Keratinocyte (primary cell): ENCODE results near the gene FCHO2. TPM values are rescaled to one million over a fixed set of nuclear protein-coding genes. Genes with fewer than 3 reads are reported as not detected.

Experiments used
- DNase-seq: peaks from one replicate; pipeline ENCODE4 v3.0.0-alpha.2; 2011; ENCODE audit warnings: low read depth, missing footprints, low spot score
- FAIRE-seq: peaks from 2 replicates; lab custom pipeline; 2011; peaks lifted over from hg19 to GRCh38; lab: Jason Lieb, UNC
- H2AFZ ChIP-seq: 2 replicates; pipeline ENCODE4 v1.6.0; 2012; ENCODE audit warnings: low read length, control low read depth, inconsistent platforms; ENCODE audit not compliant: control insufficient read depth
- H3K27ac ChIP-seq: 2 replicates; pipeline ENCODE4 v1.5.1; 2011; ENCODE audit warnings: low read length; ENCODE audit not compliant: control insufficient read depth, insufficient read depth
- H3K27me3 ChIP-seq: 3 replicates; pipeline ENCODE4 v1.6.0; 2011; ENCODE audit warnings: low read length; ENCODE audit not compliant: control insufficient read depth, insufficient read depth; ENCODE audit errors: extremely low read depth
- H3K36me3 ChIP-seq, 2 experiments: 2 replicates in 1 of 2; 3 replicates in 1 of 2; pipeline ENCODE4 v1.5.1; 2011; ENCODE audit warnings: low read length in 2 of 2, mild to moderate bottlenecking in 1 of 2; ENCODE audit not compliant: control insufficient read depth in 2 of 2, insufficient read depth in 2 of 2; ENCODE audit errors: extremely low read depth in 1 of 2
- H3K4me1 ChIP-seq: 3 replicates; pipeline ENCODE4 v1.5.1; 2011; ENCODE audit warnings: low read length; ENCODE audit not compliant: control insufficient read depth, insufficient read depth; ENCODE audit errors: extremely low read depth
- H3K4me2 ChIP-seq: 3 replicates; pipeline ENCODE4 v1.6.0; 2011; ENCODE audit warnings: low read depth, low read length; ENCODE audit not compliant: control insufficient read depth, insufficient read depth; ENCODE audit errors: extremely low read depth
- H3K4me3 ChIP-seq, 3 experiments: fragments of 200-600 bp in 1 of 3; sonication (generic) in 1 of 3; 2 replicates in 2 of 3; 3 replicates in 1 of 3; pipeline ENCODE4 v1.5.1; 2011 to 2016; ENCODE audit warnings: low read length in 3 of 3, mild to moderate bottlenecking in 3 of 3, control low read depth in 2 of 3, inconsistent platforms in 1 of 3, low read depth in 1 of 3, mixed read lengths in 1 of 3, mixed run types in 1 of 3, moderate library complexity in 1 of 3; ENCODE audit not compliant: control insufficient read depth in 2 of 3, insufficient read depth in 2 of 3; ENCODE audit errors: extremely low read depth in 1 of 3
- H3K79me2 ChIP-seq: 2 replicates; pipeline ENCODE4 v1.6.0; 2012; ENCODE audit warnings: low read length; ENCODE audit not compliant: control insufficient read depth, insufficient read depth
- H3K9ac ChIP-seq: 3 replicates; pipeline ENCODE4 v1.6.0; 2011; ENCODE audit warnings: low read length; ENCODE audit not compliant: control insufficient read depth, insufficient read depth; ENCODE audit errors: extremely low read depth
- H3K9me1 ChIP-seq: 3 replicates; pipeline ENCODE4 v1.6.0; 2011; ENCODE audit warnings: low read length; ENCODE audit not compliant: control insufficient read depth, insufficient read depth; ENCODE audit errors: extremely low read depth
- H3K9me3 ChIP-seq: 2 replicates; pipeline ENCODE4 v1.5.1; 2012; ENCODE audit warnings: low read depth, low read length; ENCODE audit not compliant: control insufficient read depth
- H4K20me1 ChIP-seq: 3 replicates; pipeline ENCODE4 v1.6.0; 2011; ENCODE audit warnings: low read length; ENCODE audit not compliant: control insufficient read depth, insufficient read depth; ENCODE audit errors: extremely low read depth
- EZH2 ChIP-seq: IDR thresholded peaks from one replicate; pipeline ENCODE4 v1.6.1; 2012; ENCODE audit warnings: inconsistent platforms, mild to moderate bottlenecking, low read length, moderate library complexity
- dilution Hi-C: fragments of 300-500 bp; cut with MboI; formaldehyde crosslinking; loops from one replicate; pipeline ENCODE4 v1.7.0; 2020; ENCODE audit warnings: low sequenced_read_pairs; ENCODE audit not compliant: extremely low pct_ligation_motif_present
- polyA plus RNA-seq, 5 experiments: library from polyadenylated mRNA; depleted of rRNA in 3 of 5; stranded (reverse) in 3 of 5; stranded (forward) in 1 of 5; unstranded in 1 of 5; fragments of >200 nt; gene quantifications; 1 replicate in 1 of 5; 2 replicates in 3 of 5; 3 replicates in 1 of 5; pipeline versions ENCODE4 v1.2.1 to v1.2.3, GENCODE V29; 2011 to 2012; ENCODE audit warnings: missing spikeins in 2 of 5, low read depth in 1 of 5, low replicate concordance in 1 of 5
- TF ChIP-seq, protein P1 (sequence below), 3 experiments: IDR thresholded peaks in 1 of 3; conservative IDR thresholded peaks in 1 of 3; optimal IDR thresholded peaks in 1 of 3; 2 replicates in 2 of 3; 3 replicates in 1 of 3; pipeline versions ENCODE3 to v1.5.1; 2011; ENCODE audit warnings: low read length in 3 of 3, mild to moderate bottlenecking in 3 of 3, moderate library complexity in 2 of 3, control low read depth in 1 of 3, inconsistent platforms in 1 of 3; ENCODE audit not compliant: insufficient read depth in 2 of 3; ENCODE audit errors: extremely low read depth in 1 of 3

Gene FCHO2
- polyA plus RNA-seq, 1 donor (not counting 4 experiments of a cell fraction or from before 2014, with no cell fraction given), result 10.6 TPM

DNA sequence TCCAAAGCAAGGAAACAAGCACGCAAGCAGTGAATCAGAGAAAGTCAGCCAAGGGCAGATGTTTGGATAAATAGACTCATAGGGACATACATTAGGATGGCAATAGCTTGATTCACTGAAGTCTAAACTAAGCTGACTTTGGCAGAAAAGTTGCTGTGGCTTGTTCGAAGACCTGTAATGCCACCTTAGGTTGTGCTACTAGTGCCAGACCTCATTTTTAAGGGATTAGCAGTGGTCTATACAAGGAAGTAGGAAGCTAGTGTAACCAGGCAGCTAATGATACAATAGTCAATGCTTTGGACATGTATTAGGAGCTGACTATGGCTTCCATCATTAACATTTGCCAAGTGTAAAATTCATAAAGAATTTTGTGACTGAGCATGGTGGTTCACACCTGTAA, 63.1 kb downstream of the FCHO2 start:
- Histone ChIP-seq H3K9ac (no peak overlapping the region), H3K79me2 (no peaks in the 10 kb centered on the region), H3K27ac (no peak overlapping the region), H3K9me1 (no peaks in the 10 kb centered on the region), H3K9me3 (no peaks in the 10 kb centered on the region), H2AFZ (no peak overlapping the region), H3K4me1 (peaks cover 9% of the 10 kb centered on the region), H3K36me3 (peaks cover 3% of the 10 kb centered on the region in 2 experiments), H4K20me1 (no peaks in the 10 kb centered on the region), H3K4me3 (no peak overlapping the region), H3K4me2 (no peak overlapping the region), H3K27me3 (no peaks in the 10 kb centered on the region)
- dilution Hi-C loops, result no loop called here
- DNase-seq, result no peak
- TF ChIP-seq EZH2, result no peak
- TF ChIP-seq, protein P1, sequence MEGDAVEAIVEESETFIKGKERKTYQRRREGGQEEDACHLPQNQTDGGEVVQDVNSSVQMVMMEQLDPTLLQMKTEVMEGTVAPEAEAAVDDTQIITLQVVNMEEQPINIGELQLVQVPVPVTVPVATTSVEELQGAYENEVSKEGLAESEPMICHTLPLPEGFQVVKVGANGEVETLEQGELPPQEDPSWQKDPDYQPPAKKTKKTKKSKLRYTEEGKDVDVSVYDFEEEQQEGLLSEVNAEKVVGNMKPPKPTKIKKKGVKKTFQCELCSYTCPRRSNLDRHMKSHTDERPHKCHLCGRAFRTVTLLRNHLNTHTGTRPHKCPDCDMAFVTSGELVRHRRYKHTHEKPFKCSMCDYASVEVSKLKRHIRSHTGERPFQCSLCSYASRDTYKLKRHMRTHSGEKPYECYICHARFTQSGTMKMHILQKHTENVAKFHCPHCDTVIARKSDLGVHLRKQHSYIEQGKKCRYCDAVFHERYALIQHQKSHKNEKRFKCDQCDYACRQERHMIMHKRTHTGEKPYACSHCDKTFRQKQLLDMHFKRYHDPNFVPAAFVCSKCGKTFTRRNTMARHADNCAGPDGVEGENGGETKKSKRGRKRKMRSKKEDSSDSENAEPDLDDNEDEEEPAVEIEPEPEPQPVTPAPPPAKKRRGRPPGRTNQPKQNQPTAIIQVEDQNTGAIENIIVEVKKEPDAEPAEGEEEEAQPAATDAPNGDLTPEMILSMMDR (optimal IDR thresholded peaks at IDR 0.05 in 1 of 3, IDR thresholded peaks at IDR 0.05 in 1 of 3, conservative IDR thresholded peaks at IDR 0.05 in 1 of 3; ENCODE audit: extremely low read depth in 1 of 3, insufficient read depth in 2 of 3, low read length in 3 of 3), result no peak
- no peak for FAIRE-seq

DNA sequence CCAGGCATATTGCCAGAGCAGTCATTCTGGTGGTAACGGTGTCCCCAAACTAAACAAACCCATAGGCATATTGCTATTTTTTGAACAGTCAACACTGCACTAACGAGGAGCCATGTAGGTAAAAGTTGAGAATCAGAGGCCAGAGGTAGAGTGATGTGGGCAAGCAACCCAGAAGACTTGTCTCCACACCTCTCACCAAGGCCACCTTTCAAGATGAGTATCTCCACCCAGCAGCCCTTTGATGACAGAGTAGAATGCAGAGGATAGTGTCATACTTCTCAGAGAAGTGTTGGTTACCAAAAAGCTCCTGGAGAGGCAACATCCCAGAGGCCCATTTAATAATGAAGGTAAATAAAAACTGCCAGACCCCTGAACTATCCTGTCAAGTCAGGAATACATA, 63.9 kb downstream of the FCHO2 start:
- no peak for FAIRE-seq
- no peak for TF ChIP-seq EZH2
- TF ChIP-seq, protein P1 (optimal IDR thresholded peaks at IDR 0.05 in 1 of 3, IDR thresholded peaks at IDR 0.05 in 1 of 3, conservative IDR thresholded peaks at IDR 0.05 in 1 of 3; ENCODE audit: extremely low read depth in 1 of 3, insufficient read depth in 2 of 3, low read length in 3 of 3), result no peak

More for the DNA sequence above, 63.9 kb downstream of the FCHO2 start:
- Histone ChIP-seq H2AFZ (no peak overlapping the region), H3K27me3 (no peaks in the 10 kb centered on the region), H3K36me3 (peaks cover 3% of the 10 kb centered on the region in 2 experiments), H3K4me1 (peaks cover 9% of the 10 kb centered on the region), H3K27ac (no peak overlapping the region), H3K4me3 (no peak overlapping the region), H4K20me1 (no peaks in the 10 kb centered on the region), H3K9me3 (no peaks in the 10 kb centered on the region), H3K79me2 (no peaks in the 10 kb centered on the region), H3K9ac (no peak overlapping the region), H3K9me1 (no peaks in the 10 kb centered on the region), H3K4me2 (no peak overlapping the region)
- no peak for DNase-seq
- dilution Hi-C loops, result no loop called here
